Measurements from ENCODE around the gene LANCL3.

- TF ChIP-seq SP1 (CRISPR knock-in tag; conservative IDR thresholded peaks at IDR 0.05) (no peak), IRF1 (CRISPR knock-in tag; IDR thresholded peaks at IDR 0.05) (no peak), CTCF (IDR thresholded peaks at IDR 0.05) (no peak), ELF4 (CRISPR knock-in tag; IDR thresholded peaks at IDR 0.05; ENCODE audit: low read depth) (no peak), ZNF121 (CRISPR knock-in tag; IDR thresholded peaks at IDR 0.05) (no peak), MAX (CRISPR knock-in tag; IDR thresholded peaks at IDR 0.05) (no peak)
- TF ChIP-seq, protein P1, sequence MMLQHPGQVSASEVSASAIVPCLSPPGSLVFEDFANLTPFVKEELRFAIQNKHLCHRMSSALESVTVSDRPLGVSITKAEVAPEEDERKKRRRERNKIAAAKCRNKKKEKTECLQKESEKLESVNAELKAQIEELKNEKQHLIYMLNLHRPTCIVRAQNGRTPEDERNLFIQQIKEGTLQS (CRISPR knock-in tag; conservative IDR thresholded peaks at IDR 0.05) = no peak
- TF ChIP-seq, protein P2, sequence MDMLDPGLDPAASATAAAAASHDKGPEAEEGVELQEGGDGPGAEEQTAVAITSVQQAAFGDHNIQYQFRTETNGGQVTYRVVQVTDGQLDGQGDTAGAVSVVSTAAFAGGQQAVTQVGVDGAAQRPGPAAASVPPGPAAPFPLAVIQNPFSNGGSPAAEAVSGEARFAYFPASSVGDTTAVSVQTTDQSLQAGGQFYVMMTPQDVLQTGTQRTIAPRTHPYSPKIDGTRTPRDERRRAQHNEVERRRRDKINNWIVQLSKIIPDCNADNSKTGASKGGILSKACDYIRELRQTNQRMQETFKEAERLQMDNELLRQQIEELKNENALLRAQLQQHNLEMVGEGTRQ (CRISPR knock-in tag; IDR thresholded peaks at IDR 0.05) = no peak
- TF ChIP-seq, protein P3, sequence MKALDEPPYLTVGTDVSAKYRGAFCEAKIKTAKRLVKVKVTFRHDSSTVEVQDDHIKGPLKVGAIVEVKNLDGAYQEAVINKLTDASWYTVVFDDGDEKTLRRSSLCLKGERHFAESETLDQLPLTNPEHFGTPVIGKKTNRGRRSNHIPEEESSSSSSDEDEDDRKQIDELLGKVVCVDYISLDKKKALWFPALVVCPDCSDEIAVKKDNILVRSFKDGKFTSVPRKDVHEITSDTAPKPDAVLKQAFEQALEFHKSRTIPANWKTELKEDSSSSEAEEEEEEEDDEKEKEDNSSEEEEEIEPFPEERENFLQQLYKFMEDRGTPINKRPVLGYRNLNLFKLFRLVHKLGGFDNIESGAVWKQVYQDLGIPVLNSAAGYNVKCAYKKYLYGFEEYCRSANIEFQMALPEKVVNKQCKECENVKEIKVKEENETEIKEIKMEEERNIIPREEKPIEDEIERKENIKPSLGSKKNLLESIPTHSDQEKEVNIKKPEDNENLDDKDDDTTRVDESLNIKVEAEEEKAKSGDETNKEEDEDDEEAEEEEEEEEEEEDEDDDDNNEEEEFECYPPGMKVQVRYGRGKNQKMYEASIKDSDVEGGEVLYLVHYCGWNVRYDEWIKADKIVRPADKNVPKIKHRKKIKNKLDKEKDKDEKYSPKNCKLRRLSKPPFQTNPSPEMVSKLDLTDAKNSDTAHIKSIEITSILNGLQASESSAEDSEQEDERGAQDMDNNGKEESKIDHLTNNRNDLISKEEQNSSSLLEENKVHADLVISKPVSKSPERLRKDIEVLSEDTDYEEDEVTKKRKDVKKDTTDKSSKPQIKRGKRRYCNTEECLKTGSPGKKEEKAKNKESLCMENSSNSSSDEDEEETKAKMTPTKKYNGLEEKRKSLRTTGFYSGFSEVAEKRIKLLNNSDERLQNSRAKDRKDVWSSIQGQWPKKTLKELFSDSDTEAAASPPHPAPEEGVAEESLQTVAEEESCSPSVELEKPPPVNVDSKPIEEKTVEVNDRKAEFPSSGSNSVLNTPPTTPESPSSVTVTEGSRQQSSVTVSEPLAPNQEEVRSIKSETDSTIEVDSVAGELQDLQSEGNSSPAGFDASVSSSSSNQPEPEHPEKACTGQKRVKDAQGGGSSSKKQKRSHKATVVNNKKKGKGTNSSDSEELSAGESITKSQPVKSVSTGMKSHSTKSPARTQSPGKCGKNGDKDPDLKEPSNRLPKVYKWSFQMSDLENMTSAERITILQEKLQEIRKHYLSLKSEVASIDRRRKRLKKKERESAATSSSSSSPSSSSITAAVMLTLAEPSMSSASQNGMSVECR (CRISPR knock-in tag; IDR thresholded peaks at IDR 0.05; ENCODE audit: borderline replicate concordance) = no peak
Measured at GRCh38 chrX:37609727-37610126, 38.3 kb downstream of the LANCL3 start.

Data from WTC11 (cell line).